ENCODE results near the gene XPNPEP1.

XPNPEP1 gene

DNA sequence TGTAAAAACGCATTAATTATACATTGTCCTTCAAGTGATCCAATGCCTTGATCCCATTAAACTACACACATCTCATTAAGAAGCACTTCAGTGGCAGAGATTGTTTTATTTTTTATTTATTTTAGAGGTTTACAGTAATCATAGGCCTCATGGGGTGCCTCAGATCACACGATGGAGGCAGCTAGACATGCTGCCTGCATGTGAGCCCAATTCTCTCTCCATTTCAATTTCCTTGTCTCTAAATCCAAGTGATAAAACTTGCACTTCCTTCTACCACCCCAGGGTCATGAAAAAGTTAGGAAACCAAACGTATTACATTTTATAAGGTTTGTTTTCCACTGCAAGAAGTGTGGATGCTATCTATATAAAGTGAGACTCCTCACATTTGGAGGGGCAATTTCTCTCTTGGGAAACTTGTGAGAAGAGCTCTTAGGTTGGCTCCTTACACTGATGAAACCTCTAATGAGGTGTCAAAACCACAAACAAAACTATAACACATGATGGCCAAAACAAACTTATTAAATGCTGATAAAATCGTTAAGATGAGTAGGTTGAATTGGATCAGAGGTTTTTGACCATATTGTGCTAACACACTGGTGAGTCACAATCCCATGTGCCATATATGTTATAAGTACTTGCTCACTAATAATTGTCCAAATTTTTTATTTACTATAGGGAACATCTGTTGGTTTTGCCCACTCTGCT, 22.3 kb upstream of the XPNPEP1 start:
- no peaks in the 10 kb centered on the region for H3K4me1 ChIP-seq (ENCODE audit: control insufficient read depth, insufficient read depth, low read length)
- no peaks in the 10 kb centered on the region for H3K27me3 ChIP-seq (ENCODE audit: control insufficient read depth, insufficient read depth, low read length)
- no peaks in the 10 kb centered on the region for H3K9me3 ChIP-seq (replicated peaks; ENCODE audit: low read length)
- no peak overlapping the region for H3K4me2 ChIP-seq (ENCODE audit: low read length)
- no peak overlapping the region for H3K4me3 ChIP-seq (ENCODE audit: low read length)
- H3K9ac ChIP-seq (ENCODE audit: low read depth, low read length) = no peak overlapping the region
- H3K36me3 ChIP-seq (ENCODE audit: insufficient read depth, low read length) = no peaks in the 10 kb centered on the region

DNA sequence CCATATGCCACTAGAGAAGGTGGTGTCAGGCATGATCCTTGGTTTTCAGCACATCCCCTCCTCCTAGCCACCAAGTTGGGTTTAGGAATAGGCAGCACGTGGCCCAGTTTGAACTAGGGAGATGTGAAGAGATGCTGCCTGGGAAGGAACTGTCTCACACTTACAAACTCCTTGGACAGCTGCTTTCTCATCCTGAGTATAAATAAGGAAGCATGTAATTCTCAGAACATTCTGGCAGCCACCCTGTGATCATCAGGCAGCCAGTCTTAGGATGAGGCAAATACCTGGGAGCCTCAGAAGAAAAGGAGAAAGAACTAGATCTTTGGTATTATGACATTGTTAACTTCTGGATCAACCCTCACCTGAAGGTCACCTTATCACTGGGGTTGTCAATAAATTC, 21.3 kb upstream of the XPNPEP1 start:
- no peak overlapping the region for H3K9ac ChIP-seq (ENCODE audit: low read depth, low read length)
- no peaks in the 10 kb centered on the region for H3K4me1 ChIP-seq (ENCODE audit: control insufficient read depth, insufficient read depth, low read length)
- no peak overlapping the region for H3K4me3 ChIP-seq (ENCODE audit: low read length)
- H3K27me3 ChIP-seq (ENCODE audit: control insufficient read depth, insufficient read depth, low read length) = no peaks in the 10 kb centered on the region
- H3K9me3 ChIP-seq (replicated peaks; ENCODE audit: low read length) = no peaks in the 10 kb centered on the region
- H3K36me3 ChIP-seq (ENCODE audit: insufficient read depth, low read length) = no peaks in the 10 kb centered on the region
- no peak overlapping the region for H3K4me2 ChIP-seq (ENCODE audit: low read length)

DNA sequence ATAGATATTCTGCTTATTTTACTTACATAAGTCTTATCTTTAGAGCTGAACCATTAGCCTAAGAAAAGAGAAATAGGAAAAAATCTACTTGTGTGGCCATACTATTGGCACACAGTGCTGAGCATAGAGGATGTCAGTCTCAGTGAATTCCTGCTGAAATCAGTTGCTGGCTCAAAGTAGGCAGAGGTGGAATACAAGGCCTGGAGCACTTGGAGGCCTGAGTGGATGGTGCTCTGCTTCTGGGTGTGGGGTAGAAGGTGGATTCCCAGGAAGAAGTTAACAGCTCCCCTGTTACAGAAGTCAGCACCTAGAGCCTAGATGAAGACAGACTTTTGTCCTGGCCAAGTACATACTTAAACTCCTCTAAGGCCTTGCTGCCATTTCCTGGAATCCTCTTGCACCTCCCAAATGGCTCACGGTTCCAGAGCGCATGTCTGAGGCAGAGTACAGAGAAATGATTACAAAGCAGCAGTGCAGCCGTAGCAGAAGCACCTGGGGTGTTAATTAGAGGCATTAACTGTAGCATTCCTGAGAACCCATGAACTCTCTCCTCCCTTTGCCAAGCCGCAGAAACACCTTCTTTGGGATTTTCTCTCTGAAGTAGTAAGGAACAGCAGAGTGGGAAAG, 18.0 kb upstream of the XPNPEP1 start:
- H3K4me2 ChIP-seq (ENCODE audit: low read length) = no peak overlapping the region

DNA sequence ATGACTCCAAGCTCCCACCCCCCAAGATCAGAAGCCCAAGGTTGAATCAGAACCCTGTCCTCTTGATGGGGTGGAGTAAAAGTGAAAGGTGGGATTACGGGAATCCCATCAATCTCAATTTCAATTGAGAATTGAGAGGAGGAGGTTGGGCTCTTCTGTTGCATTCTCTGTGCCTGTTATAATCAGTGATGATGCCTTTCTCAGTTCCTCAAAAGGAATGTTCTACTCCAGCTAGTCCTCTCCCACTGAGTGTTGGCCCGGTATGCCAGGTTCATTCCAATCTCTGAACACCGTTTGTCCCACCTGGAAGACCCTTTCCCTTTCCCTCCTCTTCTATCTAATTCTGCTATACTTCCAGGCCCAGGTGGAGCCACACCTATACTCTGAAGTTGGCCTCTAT, 17.2 kb upstream of the XPNPEP1 start:
- Histone ChIP-seq H3K9me3 (replicated peaks; ENCODE audit: low read length) (no peaks in the 10 kb centered on the region), H3K4me3 (ENCODE audit: low read length) (no peak overlapping the region), H3K27me3 (ENCODE audit: control insufficient read depth, insufficient read depth, low read length) (no peaks in the 10 kb centered on the region), H3K36me3 (ENCODE audit: insufficient read depth, low read length) (no peaks in the 10 kb centered on the region), H3K4me1 (ENCODE audit: control insufficient read depth, insufficient read depth, low read length) (no peaks in the 10 kb centered on the region), H3K9ac (ENCODE audit: low read depth, low read length) (no peak overlapping the region), H3K4me2 (ENCODE audit: low read length) (no peak overlapping the region)

More for the DNA sequence above, 18.0 kb upstream of the XPNPEP1 start:
- no peaks in the 10 kb centered on the region for H3K36me3 ChIP-seq (ENCODE audit: insufficient read depth, low read length)
- H3K9me3 ChIP-seq (replicated peaks; ENCODE audit: low read length) = no peaks in the 10 kb centered on the region
- no peaks in the 10 kb centered on the region for H3K27me3 ChIP-seq (ENCODE audit: control insufficient read depth, insufficient read depth, low read length)
- no peak overlapping the region for H3K4me3 ChIP-seq (ENCODE audit: low read length)
- H3K9ac ChIP-seq (ENCODE audit: low read depth, low read length) = no peak overlapping the region
- H3K4me1 ChIP-seq (ENCODE audit: control insufficient read depth, insufficient read depth, low read length) = no peaks in the 10 kb centered on the region

DNA sequence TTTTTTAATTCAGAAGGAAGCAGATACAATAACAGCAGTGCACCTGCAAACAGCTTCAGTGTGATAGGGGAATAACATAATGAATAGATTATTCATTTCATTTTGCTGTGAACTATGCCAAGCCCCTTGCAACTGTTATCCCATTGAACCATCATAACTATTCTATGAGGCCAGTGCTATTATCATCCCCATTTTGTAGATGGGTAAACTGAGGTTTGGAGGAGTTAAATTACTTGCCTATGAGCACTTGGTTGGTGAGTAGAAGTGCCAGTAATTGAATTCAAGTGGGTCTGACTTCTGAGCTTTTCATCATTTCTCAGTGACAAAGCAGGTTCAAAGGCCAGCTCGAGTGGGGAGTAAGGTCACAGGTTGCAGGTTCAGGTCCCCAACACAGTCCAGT, 16.8 kb upstream of the XPNPEP1 start:
- Histone ChIP-seq H3K36me3 (ENCODE audit: insufficient read depth, low read length) (no peaks in the 10 kb centered on the region), H3K9ac (ENCODE audit: low read depth, low read length) (no peak overlapping the region), H3K4me3 (ENCODE audit: low read length) (no peak overlapping the region), H3K4me2 (ENCODE audit: low read length) (no peak overlapping the region), H3K27me3 (ENCODE audit: control insufficient read depth, insufficient read depth, low read length) (no peaks in the 10 kb centered on the region), H3K9me3 (replicated peaks; ENCODE audit: low read length) (no peaks in the 10 kb centered on the region), H3K4me1 (ENCODE audit: control insufficient read depth, insufficient read depth, low read length) (peaks cover 3% of the 10 kb centered on the region)

DNA sequence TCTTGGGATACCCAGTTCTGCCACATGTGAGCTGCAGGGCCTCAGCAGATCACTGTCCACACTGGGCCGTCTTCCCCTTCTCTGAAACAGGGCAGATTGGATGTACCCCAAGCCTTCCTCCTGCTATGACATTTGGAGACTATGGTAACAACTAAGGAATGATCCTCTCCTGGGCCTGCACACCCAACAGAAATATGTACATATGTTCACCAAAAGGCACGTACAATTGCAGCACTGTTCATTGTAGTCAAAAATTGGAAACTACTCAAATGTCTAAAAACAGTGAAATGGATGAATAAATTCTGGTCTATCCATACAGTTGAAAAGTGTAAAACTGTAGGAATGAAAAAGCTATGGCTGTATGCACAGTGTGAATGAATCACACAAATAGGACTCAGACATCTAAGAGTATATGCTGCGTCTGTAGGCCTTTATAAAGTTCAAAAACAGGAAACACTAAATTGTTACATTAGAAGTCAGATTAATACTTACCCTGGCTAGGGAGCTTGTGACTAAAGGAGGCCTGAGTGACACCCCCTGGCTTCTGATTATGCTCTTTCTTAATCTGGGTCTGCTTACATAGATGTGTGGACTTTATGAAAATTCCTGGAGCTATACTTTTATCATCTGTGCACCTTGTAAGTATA, 16.1 kb upstream of the XPNPEP1 start:
- H3K36me3 ChIP-seq (ENCODE audit: insufficient read depth, low read length) = no peaks in the 10 kb centered on the region
- no peaks in the 10 kb centered on the region for H3K9me3 ChIP-seq (replicated peaks; ENCODE audit: low read length)
- no peak overlapping the region for H3K4me2 ChIP-seq (ENCODE audit: low read length)
- H3K9ac ChIP-seq (ENCODE audit: low read depth, low read length) = no peak overlapping the region
- H3K27me3 ChIP-seq (ENCODE audit: control insufficient read depth, insufficient read depth, low read length) = no peaks in the 10 kb centered on the region
- peaks cover 8% of the 10 kb centered on the region for H3K4me1 ChIP-seq (ENCODE audit: control insufficient read depth, insufficient read depth, low read length)
- no peak overlapping the region for H3K4me3 ChIP-seq (ENCODE audit: low read length)

DNA sequence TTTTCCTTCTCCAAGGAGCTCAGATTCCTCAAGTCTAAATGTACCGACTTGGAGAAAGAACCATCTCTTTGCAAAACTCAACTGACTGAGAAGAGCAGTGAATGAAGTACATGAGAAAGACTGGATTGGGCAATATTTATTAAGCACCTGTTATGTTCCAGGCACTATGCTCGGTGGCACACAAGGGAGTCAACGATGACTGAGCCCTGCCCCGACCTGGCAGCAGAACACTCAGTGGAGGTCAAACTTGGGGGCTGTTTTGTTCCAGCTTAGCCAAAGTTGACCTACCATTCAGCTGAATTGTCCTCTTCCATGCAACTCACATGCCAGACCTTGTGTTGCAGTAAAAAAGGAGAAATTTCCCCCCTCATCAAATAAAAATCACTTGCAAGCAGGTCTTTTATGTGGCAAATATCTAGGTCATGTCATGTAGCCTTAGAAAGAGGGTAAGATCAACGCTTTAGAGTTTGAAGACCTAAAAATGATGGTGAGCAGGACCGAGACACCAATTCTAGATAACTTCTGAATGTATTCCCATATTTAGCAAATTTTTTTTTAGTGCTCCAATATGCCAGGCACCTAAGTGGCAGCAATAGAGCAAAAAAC, 14.3 kb upstream of the XPNPEP1 start:
- Histone ChIP-seq H3K9ac (ENCODE audit: low read depth, low read length) (no peak overlapping the region), H3K4me3 (ENCODE audit: low read length) (no peak overlapping the region), H3K36me3 (ENCODE audit: insufficient read depth, low read length) (no peaks in the 10 kb centered on the region)

DNA sequence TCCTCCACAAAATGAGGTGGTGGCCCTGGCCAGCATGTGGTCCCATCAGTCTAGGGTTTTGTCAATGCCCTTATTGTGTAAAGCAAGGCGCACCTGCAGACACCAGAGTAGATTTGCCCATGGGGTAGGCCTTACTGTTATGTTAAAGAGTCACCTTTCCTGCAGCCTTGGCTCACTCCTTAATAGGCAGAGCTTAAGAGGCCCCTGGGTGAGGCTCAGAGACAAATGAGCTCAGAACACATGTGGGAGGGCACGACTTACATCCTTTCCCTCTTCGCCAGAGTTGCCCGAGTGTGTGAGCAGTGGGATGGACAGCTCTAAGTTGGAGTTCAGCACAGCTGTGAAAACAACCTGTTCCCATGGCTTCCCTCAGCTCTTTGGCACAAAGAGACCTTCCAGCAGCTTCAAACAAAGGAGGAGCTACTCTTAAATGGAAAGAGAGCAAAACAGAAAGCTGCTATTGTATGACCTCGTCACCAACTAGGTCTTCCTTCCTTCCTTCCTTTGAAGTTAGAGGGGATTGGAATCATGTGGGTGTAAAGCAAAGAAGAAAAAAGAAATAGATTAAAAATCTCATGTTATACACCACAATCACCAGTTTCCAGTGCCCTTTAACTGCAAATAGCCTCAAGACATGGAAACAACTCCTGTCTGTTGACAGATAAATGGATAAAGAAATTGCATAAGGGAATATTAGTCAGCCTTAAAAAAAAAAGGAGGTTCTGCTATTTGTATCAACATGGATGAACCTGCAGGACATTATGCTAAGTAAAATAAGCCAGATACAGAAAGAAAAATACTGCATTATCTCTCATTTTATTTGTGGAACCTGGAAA, 11.9 kb upstream of the XPNPEP1 start:
- peaks cover 14% of the 10 kb centered on the region for H3K4me1 ChIP-seq (ENCODE audit: control insufficient read depth, insufficient read depth, low read length)
- no peak overlapping the region for H3K4me3 ChIP-seq (ENCODE audit: low read length)
- H3K9ac ChIP-seq (ENCODE audit: low read depth, low read length) = no peak overlapping the region
- no peaks in the 10 kb centered on the region for H3K36me3 ChIP-seq (ENCODE audit: insufficient read depth, low read length)
- H3K4me2 ChIP-seq (ENCODE audit: low read length) = peak overlapping the region; percentile 5
- H3K9me3 ChIP-seq (replicated peaks; ENCODE audit: low read length) = no peaks in the 10 kb centered on the region
- no peaks in the 10 kb centered on the region for H3K27me3 ChIP-seq (ENCODE audit: control insufficient read depth, insufficient read depth, low read length)

More for the DNA sequence above, 14.3 kb upstream of the XPNPEP1 start:
- no peaks in the 10 kb centered on the region for H3K9me3 ChIP-seq (replicated peaks; ENCODE audit: low read length)
- peaks cover 8% of the 10 kb centered on the region for H3K4me1 ChIP-seq (ENCODE audit: control insufficient read depth, insufficient read depth, low read length)
- no peak overlapping the region for H3K4me2 ChIP-seq (ENCODE audit: low read length)
- H3K27me3 ChIP-seq (ENCODE audit: control insufficient read depth, insufficient read depth, low read length) = no peaks in the 10 kb centered on the region

DNA sequence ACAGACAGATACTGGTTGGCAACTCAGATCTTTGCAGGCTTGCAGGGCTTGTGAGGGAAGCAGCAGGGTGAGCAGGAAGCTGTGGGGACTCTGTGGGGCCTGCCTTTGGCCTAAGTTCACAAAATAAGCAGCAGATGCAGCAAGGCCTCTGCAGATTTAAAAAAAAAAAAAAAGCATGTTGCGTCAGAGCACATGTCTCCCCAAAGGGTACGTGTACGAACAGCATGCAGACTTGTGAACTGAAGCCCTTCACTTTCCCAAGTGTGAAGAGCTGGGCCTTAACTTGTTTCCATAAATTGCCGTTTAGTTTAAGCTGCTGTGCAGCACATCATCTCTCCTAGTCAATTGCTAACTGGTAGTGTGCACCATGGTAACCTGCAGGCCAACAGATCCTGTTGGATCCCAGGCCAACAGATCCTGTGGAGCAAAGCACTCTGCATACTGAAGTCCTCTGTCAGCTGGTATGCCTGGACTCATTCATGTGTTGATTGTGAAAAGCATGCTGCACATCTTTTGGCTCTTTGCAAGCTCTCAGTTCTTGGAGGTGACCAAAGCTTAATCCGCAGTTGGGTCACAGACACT, 10.8 kb upstream of the XPNPEP1 start:
- Histone ChIP-seq H3K9ac (ENCODE audit: low read depth, low read length) (no peak overlapping the region), H3K9me3 (replicated peaks; ENCODE audit: low read length) (no peaks in the 10 kb centered on the region), H3K4me1 (ENCODE audit: control insufficient read depth, insufficient read depth, low read length) (peaks cover 14% of the 10 kb centered on the region), H3K36me3 (ENCODE audit: insufficient read depth, low read length) (no peaks in the 10 kb centered on the region), H3K27me3 (ENCODE audit: control insufficient read depth, insufficient read depth, low read length) (no peaks in the 10 kb centered on the region), H3K4me3 (ENCODE audit: low read length) (no peak overlapping the region), H3K4me2 (ENCODE audit: low read length) (no peak overlapping the region)

DNA sequence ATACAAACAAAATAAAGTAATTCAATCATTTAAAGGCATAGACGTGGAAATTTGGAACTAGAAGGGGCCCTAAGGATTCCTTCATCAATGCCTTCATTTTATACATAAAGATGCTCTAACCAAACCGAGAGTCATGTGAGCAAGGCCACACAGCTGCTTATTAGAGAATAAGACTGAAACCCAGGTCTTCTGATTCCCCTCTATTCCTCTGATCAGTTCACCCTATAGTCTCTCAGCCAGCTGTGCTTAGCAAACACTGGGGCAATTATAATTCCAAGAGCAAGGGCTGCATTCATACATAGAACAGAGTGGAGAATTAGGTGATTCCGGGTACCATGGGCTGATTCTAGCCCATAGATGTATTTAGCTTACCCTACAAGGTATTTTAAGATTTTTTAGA, 9.7 kb upstream of the XPNPEP1 start:
- no peaks in the 10 kb centered on the region for H3K36me3 ChIP-seq (ENCODE audit: insufficient read depth, low read length)
- H3K9me3 ChIP-seq (replicated peaks; ENCODE audit: low read length) = no peaks in the 10 kb centered on the region
- no peak overlapping the region for H3K4me2 ChIP-seq (ENCODE audit: low read length)
- no peak overlapping the region for H3K4me3 ChIP-seq (ENCODE audit: low read length)
- no peaks in the 10 kb centered on the region for H3K27me3 ChIP-seq (ENCODE audit: control insufficient read depth, insufficient read depth, low read length)
- no peak overlapping the region for H3K9ac ChIP-seq (ENCODE audit: low read depth, low read length)
- H3K4me1 ChIP-seq (ENCODE audit: control insufficient read depth, insufficient read depth, low read length) = peaks cover 14% of the 10 kb centered on the region

DNA sequence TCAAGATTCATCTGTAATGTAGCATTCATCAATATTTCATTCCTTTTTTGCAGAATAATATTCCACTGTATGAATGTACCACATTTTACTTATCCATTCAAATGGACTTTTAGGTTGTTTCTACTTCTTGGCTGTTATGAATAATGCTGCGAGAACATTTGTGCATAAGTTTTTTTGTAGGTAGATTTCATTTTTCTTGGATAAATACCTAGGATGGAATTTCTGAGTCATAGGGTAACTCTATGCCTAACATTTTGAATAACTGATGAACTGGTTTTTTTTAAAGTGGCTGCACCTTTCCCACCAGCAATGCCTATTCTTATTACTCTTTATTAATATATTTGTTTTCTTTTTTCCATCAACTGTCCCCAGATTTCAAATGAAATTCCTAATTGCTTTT, 9.1 kb upstream of the XPNPEP1 start:
- Histone ChIP-seq H3K4me1 (ENCODE audit: control insufficient read depth, insufficient read depth, low read length) (peaks cover 14% of the 10 kb centered on the region), H3K36me3 (ENCODE audit: insufficient read depth, low read length) (no peaks in the 10 kb centered on the region), H3K4me2 (ENCODE audit: low read length) (no peak overlapping the region), H3K9me3 (replicated peaks; ENCODE audit: low read length) (no peaks in the 10 kb centered on the region), H3K4me3 (ENCODE audit: low read length) (no peak overlapping the region), H3K9ac (ENCODE audit: low read depth, low read length) (no peak overlapping the region), H3K27me3 (ENCODE audit: control insufficient read depth, insufficient read depth, low read length) (no peaks in the 10 kb centered on the region)

All from skeletal muscle satellite cell (primary cell).